HG03342 (cell line): ENCODE results near the gene C4orf51.
A peak's percentile ranks its signal among the peaks of the same experiment; 100 is the strongest.

Experiments used
- ATAC-seq: cut with Tn5 transposase; IDR thresholded peaks from one replicate; pipeline ENCODE4 v1.9.1; 2021; ENCODE audit warnings: mild to moderate bottlenecking, moderate library complexity; ENCODE audit not compliant: unreplicated experiment

Gene C4orf51

DNA sequence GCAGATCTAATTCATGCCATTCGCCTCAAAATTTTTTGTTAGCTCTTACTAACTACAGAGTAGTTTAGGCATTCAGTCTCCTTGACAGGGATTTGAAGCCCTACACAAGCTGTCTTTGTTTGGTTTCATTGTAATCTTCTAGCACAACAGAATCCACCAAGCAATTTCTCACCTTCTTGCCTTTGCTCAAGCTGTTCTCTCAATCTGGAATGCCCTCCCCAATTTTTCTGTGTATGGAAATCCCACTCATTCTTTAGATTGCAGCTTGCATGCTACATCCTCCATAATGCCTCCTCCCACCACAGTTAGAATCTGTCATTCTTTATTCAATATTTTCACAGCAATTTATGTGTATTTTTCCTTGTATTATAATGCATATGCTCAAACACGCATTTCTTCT is 63.7 kb downstream of the C4orf51 start:
- no peak for ATAC-seq

DNA sequence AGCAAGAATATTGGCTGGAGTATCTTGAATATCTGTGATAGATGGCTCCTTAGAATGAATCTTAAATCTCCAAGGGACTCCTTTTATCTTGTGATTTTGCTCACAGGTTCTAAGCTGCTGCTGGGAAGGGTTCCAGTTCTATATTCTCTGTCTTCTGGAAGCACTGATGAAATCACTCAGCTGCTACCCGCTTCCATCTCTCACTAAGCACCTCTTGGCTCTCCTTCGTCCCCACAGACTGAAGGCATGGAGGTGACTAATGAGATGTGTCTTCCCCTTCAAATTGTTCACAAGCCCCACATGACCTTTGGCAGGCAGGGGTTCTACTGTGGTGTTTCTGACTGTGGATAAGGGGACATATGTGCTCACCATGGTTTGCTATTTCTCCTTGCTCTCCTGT is 75.9 kb downstream of the C4orf51 start:
- ATAC-seq = no peak

DNA sequence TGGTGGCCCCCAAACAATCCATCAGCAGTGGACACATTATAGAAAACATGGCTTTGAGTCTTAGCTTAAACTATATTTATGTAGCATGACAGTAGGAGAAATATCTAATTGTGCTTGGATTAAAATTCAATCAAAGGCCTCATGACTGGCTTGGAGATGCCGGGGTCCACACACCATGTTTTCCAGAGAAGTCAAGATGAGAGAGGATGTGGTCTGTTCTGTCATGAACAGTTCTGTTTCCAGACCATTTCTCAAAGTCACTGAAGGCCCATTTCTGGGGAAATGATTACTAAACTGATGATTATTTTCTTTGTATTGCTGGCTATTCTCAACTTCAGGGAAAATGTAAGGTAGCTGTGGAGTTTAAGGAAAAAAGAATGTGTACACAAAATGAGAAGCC is 76.3 kb downstream of the C4orf51 start:
- ATAC-seq = no peak

DNA sequence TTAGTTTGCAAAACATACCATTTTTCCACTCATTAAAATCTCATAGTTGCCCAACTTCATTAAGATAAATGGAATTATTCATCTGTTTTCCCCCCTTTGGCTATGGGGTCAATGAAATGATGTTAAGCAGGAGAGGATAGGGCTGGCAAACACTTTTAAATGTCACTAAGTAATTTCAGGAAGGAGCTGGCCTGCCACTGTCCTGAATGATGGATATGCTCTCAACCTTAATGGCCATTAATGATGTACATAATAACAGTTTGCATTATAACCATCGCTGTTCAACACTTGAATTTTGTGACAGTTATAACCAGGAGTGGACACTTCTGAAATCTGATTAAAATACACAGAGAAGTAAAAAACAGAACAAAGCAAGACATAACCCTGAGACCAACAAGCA is 77.2 kb downstream of the C4orf51 start:
- no peak for ATAC-seq

DNA sequence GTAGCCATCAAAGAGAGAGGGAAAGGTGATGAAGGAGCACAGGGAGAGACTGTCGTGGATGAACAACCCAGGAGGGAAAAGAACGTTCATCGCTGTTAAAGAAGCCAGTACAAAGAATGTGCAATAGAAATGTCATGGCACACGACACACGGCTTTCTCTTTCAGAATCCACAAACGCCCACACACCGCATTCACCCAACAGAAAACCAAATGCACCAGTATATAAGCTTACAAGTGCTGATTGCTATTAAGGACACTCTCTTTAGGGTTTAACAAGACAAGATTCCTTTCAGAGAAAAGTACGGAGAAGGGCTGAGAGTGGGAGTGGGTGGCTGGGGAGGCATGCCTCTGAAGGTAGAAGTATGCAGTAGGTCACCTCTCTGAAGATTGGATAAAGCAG is 80.2 kb downstream of the C4orf51 start:
- no peak for ATAC-seq

DNA sequence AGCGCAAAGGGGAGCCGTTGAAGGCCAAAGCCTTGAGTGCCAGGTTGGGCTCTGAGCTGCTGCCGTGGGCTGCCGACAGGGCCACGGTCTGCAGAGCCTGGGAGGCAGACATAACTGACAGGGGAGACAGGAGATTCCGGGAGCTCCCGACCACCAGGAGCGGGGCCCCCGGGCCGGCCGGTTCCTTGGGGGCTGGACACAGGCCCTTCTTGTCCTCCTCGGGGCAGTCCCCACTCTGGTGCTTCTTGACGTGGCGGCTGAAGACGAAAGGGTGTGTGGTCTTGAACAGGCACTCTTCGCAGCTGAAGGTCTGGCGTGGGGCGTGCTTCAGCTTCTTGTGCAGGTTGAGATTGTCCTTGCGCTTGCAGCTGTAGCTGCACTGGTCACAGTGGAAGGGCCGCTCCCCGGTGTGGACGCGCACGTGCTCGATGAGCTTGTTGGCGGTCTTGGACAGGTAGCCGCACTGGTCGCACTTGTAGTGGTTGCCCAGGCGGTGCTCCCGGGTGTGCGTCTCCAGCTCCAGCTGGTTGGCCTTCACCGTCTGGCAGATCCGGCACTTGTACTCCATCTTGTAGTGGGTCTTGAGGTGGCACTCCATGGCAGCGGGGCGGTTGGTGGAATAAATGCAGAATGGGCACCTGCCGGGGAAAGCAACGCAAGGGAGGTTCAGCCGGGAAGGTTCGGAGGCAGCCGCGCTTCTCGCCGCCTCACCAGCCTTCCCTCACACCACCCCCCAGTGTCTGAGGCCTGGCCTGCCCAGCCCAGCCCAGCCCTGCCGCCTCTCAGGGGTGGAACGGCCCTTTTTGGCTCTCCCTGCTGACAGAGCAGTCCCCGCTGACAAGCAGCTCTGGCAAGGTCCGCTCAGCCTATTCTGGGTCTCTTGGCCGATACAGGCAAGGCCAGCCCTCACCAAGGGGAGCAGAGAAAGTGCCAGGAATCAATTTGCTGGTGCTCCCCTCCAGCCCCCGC is 81.3 kb downstream of the C4orf51 start:
- no peak for ATAC-seq

DNA sequence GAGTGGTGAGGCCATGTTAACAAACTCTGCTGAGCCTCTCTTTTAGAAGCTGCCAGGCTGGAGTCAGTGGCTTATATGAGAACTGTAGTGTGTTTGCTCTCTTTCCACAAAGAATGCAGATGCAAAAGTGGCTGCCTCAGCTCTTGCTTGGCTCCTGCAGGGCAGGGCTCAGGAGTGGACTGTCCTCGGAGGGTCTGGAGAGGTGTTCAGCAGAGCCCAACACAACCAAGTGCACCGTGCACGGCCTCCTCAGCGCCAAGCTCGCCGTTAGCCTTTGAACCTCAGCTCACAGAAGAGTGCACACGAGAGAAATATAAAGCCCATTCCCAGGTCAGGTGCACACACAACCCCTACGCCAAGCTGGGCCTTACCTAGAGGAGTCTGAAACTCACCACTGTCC is 82.8 kb downstream of the C4orf51 start:
- ATAC-seq = no peak

DNA sequence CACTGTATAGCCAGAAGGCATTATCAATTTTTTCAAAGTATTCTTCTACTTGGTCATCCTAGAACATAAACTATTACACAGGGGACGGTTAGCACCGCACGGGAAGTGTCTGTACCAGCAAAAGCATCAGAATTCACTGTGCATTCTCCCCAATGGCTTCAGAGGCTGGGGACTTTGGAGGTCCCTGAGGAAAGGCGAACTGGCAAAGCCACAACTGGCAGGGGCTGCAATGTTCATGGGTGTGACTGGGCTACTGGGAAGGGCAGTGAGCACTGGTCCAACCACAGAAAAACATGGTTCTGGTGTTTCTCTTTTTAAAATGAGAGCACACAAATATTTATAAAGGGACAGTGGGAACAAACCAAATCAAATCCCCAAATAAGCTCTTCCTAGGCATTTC is 83.5 kb downstream of the C4orf51 start:
- ATAC-seq = no peak

DNA sequence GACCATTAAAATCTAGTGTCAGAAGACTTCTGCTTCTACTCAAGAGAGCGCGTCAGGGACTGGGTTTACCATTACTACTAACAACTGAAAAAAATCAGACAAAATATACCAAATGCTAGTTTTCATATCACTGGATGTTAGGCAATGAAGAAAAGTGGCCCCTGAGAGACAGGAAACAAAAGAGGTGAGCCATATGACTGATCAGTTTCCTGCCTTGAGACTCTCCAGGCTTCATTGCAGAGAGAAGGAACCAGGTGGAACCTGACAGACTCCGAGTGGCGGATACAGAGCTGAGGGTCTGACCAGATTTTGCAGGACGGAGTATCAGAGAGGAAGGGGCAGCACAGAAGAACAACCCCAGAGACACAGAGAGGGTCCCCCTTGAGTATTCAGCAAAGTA is 86.3 kb downstream of the C4orf51 start:
- no peak for ATAC-seq

DNA sequence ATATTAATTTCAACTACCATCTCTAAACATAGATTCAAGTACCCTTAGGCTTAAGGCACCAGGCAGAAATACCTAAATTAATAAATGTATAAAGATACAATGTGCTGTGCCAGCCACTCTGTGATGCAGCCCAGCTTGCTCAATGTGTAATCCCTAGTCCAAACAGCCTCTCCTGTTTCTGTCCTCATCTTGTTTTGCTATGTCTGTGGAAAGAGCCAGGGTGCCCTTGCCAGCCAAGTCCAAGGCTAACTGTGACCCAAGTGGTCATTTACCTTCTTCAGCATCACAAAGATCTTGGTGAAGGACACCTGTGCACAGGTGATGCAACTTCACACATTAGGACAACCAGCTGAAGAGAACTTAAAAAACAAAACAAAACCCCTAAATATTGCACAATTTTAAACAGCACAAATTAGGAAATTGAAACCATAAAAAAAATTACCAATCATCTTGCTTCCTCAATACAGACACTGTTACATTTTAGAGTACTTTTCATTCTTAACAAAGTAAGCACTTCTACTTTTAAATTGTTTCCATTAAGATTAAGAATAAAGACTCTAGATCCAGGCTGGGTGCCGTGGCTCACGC is 89.6 kb downstream of the C4orf51 start:
- ATAC-seq = no peak

DNA sequence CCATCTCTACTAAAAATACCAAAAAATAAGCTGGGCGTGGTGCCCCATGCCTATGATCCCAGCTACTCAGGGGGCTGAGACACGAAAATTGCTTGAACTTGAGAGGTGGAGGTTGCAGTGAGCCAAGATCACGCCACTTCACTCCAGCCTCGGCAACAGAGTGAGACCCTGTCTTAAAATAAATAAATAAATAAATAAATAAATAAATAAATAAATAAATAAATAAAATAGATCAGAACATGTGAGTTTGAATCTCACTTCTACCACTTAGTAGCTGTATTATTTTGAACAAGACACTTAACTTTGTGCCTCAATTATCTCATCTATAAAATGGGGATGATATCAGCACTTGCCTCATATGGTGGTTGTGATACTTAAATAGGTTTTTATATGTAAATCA is 90.2 kb downstream of the C4orf51 start:
- no peak for ATAC-seq

DNA sequence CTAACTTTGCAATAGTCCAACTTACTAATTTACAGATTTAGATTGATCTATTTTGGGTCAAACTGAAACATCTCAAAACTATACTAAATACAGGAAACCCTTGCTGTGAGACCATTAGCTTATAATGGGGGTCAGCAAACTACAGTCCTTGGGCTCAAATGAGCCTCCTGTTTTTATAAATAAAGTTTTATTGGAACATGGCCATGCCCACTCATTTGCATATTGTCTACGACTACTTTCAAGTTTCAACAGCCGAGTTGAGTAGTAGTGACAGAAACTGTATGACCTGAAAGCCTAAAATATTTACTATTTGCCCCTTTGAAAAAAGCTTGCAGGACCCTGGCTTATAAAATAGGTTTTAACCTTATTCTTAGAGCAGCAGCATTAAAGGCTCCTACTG is 92.4 kb downstream of the C4orf51 start:
- no peak for ATAC-seq

DNA sequence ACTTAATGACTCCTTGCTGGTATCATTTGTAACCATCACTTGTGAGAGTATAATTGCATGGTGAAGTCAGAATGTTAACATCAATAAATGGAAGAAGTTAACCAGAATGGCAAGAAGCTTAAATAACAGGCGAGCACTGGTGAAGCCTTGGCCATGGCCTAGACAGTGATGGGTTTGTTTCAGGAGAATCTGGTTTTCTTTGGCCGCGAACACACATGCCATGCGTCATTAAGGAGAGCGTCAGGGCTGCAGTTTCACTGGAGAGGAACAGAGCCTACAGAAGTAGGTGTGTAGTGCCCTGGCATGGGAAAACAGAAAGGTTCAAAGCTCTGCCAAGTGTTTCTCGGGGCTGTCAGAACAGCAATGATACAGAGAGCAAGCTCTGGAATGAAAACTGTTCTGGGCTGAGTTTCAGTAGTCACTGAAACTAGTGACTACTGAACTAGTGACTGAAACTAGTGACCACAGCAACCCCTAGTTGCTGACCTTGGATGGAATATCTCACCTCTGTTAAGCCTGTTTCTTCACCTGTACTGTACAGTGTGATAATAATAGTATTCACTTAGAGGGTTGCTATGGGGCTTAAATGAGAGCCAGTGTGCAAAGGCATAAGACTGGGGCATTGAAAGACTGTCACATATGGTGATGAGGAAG is 93.8 kb downstream of the C4orf51 start:
- peak; percentile 93 for ATAC-seq

DNA sequence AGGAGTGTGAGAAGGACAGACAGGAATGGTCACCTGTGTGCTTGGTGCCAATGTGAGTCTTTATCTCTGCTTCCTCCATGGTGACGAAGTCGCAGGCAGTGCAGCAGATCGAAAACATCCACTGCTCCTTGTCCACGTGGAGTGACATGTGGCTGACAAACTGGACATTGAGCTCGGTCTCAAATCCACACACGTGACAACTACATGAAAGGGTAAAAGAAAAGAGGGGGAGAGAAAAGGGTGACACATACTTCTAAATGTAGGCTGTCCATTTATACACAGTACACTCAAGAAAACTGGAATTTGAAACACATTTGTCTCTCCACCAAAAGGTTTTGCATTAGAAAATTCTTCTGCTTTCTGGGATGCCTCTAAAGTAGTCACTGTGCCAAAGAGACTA is 94.5 kb downstream of the C4orf51 start:
- no peak for ATAC-seq

DNA sequence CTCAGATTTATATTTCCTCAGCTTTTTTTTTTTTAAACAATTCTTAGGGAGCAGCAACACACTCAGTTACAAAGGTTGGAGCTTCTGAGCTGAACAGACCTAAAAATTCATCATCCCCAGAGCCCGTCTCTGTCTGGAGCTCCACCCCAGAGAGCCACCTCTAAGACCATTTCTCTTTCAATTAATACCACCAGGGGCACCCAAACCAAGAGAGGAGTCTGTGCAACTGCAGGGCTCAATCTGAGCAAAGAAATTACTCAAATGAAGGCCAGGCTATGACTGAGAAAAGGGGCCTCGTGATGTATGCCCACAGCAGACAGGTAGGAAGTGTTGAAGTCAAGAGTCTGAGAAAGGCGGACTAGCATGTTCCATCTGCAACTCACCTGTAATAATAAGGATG is 95.5 kb downstream of the C4orf51 start:
- ATAC-seq = no peak

DNA sequence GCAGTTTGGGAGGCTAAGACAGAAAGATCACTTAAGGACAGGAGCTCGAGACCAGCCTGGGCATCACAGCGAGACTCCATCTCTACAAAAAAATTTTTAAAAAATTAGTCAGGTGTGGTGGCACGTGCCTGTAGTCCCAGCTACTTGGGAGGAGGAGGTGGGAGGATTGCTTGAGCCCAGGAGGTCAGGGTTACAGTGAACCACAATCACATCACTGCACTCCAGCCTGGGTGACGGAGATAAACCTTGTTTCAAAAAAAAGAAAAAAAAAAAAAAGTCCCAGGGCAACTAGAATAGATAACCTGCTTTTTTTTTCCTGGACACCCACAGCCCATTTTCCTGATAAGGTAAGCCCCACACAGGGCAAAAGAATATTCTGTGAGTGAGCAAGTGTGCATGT is 96.3 kb downstream of the C4orf51 start:
- ATAC-seq = no peak

DNA sequence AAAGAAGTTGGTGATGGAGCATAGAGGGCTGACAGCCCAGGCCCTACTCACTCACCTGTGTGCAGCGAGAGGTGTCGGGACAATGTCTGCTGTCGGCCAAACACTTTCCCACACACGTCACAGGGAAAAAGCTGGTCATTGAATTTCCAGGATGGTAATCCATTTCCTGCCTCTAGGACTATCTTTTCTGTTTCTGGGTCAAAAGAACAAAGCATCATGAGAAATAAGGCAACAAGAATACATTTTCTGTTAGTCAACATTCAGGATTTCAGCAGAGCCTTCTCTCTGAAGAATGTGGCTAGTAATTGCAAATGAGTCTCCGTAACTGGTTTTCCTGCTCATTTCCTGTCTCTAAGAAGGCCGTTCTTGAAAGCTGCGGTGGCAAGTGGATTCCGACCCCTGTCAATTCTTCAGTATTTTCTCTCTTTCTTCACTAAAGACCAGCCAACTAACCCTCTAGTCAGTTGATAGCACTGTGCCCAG is 99.4 kb downstream of the C4orf51 start:
- no peak for ATAC-seq

DNA sequence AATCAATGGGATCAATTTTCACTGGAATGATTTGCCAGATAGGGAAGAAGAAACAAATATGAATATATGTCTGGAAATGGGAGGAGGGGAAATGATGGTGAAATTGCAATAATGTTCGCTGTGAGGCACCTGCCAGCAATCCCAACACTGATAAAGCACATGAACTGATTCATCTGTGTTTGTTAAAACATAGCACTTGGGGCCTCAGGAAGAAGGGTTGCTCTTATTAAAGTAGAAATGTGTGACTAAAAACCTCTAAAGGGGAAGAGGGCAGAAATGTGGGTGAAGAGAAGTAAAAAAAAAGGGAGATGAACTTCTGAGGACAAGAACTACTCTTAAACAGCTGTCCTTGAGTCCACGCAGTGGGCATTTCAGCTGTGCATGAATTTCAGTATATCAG is 101.4 kb downstream of the C4orf51 start:
- ATAC-seq = no peak
